Measurements from ENCODE around the gene TRUB1. TPM values are rescaled to one million over a fixed set of nuclear protein-coding genes. Genes with fewer than 3 reads are reported as not detected.
A peak's percentile ranks its signal among the peaks of the same experiment; 100 is the strongest.

Gene TRUB1
- total RNA-seq, 1 experiment from 2014 or later: 30.4 TPM

DNA sequence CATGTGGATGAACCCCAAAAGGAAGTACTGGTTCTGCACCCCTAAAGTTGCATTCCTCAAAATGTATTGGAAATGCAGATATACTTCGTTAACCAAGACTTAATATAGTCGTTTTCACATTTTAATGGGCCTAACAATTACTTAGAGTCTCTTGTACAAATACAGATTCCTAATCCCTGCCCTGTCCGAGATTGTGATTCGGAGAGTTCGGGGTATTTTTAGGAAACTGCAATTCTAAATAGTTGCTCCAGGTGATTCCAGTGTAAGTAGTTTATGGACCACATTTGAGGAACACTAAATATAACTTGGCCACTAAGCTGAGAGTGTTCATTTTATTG, 830 bp downstream of the TRUB1 start:
- POLR2A ChIA-PET: no interaction called here
- Histone ChIP-seq H3K9me3 (ENCODE audit: control insufficient read depth, insufficient read depth, low read depth, low read length) (no peaks in the 10 kb centered on the region), H3K27me3 (ENCODE audit: control insufficient read depth, insufficient read depth, low read length) (no peaks in the 10 kb centered on the region), H3K4me3 (ENCODE audit: low read depth in 2 of 2, low read length in 2 of 2) (peak overlapping the region; percentile 98 to 100), H3K36me3 (ENCODE audit: control insufficient read depth, insufficient read depth, low read length) (peaks cover 11% of the 10 kb centered on the region), H3K27ac (ENCODE audit: low read length) (peak overlapping the region; percentile 95), H3K4me1 (ENCODE audit: control insufficient read depth, insufficient read depth, low read length) (peaks cover 13% of the 10 kb centered on the region)
- no peak for ATAC-seq
- TF ChIP-seq TCF7L2 (IDR thresholded peaks at IDR 0.05; ENCODE audit: low read depth, low read length): no peak
- TF ChIP-seq, protein P1, sequence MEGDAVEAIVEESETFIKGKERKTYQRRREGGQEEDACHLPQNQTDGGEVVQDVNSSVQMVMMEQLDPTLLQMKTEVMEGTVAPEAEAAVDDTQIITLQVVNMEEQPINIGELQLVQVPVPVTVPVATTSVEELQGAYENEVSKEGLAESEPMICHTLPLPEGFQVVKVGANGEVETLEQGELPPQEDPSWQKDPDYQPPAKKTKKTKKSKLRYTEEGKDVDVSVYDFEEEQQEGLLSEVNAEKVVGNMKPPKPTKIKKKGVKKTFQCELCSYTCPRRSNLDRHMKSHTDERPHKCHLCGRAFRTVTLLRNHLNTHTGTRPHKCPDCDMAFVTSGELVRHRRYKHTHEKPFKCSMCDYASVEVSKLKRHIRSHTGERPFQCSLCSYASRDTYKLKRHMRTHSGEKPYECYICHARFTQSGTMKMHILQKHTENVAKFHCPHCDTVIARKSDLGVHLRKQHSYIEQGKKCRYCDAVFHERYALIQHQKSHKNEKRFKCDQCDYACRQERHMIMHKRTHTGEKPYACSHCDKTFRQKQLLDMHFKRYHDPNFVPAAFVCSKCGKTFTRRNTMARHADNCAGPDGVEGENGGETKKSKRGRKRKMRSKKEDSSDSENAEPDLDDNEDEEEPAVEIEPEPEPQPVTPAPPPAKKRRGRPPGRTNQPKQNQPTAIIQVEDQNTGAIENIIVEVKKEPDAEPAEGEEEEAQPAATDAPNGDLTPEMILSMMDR (IDR thresholded peaks at IDR 0.05): no peak
- TF ChIP-seq POLR2AphosphoS5 (IDR thresholded peaks at IDR 0.05; ENCODE audit: low read depth, low read length): no peak
- TF ChIP-seq, protein P2, sequence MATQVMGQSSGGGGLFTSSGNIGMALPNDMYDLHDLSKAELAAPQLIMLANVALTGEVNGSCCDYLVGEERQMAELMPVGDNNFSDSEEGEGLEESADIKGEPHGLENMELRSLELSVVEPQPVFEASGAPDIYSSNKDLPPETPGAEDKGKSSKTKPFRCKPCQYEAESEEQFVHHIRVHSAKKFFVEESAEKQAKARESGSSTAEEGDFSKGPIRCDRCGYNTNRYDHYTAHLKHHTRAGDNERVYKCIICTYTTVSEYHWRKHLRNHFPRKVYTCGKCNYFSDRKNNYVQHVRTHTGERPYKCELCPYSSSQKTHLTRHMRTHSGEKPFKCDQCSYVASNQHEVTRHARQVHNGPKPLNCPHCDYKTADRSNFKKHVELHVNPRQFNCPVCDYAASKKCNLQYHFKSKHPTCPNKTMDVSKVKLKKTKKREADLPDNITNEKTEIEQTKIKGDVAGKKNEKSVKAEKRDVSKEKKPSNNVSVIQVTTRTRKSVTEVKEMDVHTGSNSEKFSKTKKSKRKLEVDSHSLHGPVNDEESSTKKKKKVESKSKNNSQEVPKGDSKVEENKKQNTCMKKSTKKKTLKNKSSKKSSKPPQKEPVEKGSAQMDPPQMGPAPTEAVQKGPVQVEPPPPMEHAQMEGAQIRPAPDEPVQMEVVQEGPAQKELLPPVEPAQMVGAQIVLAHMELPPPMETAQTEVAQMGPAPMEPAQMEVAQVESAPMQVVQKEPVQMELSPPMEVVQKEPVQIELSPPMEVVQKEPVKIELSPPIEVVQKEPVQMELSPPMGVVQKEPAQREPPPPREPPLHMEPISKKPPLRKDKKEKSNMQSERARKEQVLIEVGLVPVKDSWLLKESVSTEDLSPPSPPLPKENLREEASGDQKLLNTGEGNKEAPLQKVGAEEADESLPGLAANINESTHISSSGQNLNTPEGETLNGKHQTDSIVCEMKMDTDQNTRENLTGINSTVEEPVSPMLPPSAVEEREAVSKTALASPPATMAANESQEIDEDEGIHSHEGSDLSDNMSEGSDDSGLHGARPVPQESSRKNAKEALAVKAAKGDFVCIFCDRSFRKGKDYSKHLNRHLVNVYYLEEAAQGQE (IDR thresholded peaks at IDR 0.05; ENCODE audit: insufficient read depth in 1 of 2, low read depth in 2 of 2, low read length in 1 of 2): no peak
- no peak for TF ChIP-seq SIN3A (IDR thresholded peaks at IDR 0.05; ENCODE audit: borderline replicate concordance, insufficient read depth, low read depth, low read length)
- no TSS peak for BruUV-seq (replicated peaks)
- in situ Hi-C loops (cut with HindIII; ENCODE audit: low pct_unique_long_range_greater_than_20kb, low sequenced_read_pairs): no loop called here
- CTCF ChIA-PET: no interaction called here
- no peak for DNase-seq (ENCODE audit: low read depth, low spot score)
- intact Hi-C loops (cut with micrococcal nuclease; ENCODE audit: unreplicated experiment): no loop called here

- in situ Hi-C loops (cut with HindIII; ENCODE audit: low pct_unique_long_range_greater_than_20kb, low sequenced_read_pairs): no loop called here
- peaks cover 11% of the 10 kb centered on the region for H3K36me3 ChIP-seq (ENCODE audit: control insufficient read depth, insufficient read depth, low read length)
- POLR2A ChIA-PET: no interaction called here
Measured at GRCh38 chr10:114940735-114941134, 2.7 kb downstream of the TRUB1 start.

More at GRCh38 chr10:114940735-114941134, 2.7 kb downstream of the TRUB1 start:
- no peaks in the 10 kb centered on the region for H3K9me3 ChIP-seq (ENCODE audit: control insufficient read depth, insufficient read depth, low read depth, low read length)
- no peaks in the 10 kb centered on the region for H3K27me3 ChIP-seq (ENCODE audit: control insufficient read depth, insufficient read depth, low read length)
- BruUV-seq (replicated peaks): no TSS peak
- no peak for DNase-seq (ENCODE audit: low read depth, low spot score)
- H3K4me1 ChIP-seq (ENCODE audit: control insufficient read depth, insufficient read depth, low read length): peaks cover 13% of the 10 kb centered on the region
- H3K4me3 ChIP-seq (ENCODE audit: low read depth in 2 of 2, low read length in 2 of 2): no peak overlapping the region
- intact Hi-C loops (cut with micrococcal nuclease; ENCODE audit: unreplicated experiment): no loop called here
- ATAC-seq: no peak
- CTCF ChIA-PET: no interaction called here
- H3K27ac ChIP-seq (ENCODE audit: low read length): no peak overlapping the region
- no peak for TF ChIP-seq SIN3A (IDR thresholded peaks at IDR 0.05; ENCODE audit: borderline replicate concordance, insufficient read depth, low read depth, low read length)
- TF ChIP-seq POLR2AphosphoS5 (IDR thresholded peaks at IDR 0.05; ENCODE audit: low read depth, low read length): no peak
- TF ChIP-seq, protein P2 (IDR thresholded peaks at IDR 0.05; ENCODE audit: insufficient read depth in 1 of 2, low read depth in 2 of 2, low read length in 1 of 2): no peak
- no peak for TF ChIP-seq TCF7L2 (IDR thresholded peaks at IDR 0.05; ENCODE audit: low read depth, low read length)
- TF ChIP-seq, protein P1 (IDR thresholded peaks at IDR 0.05): no peak; the same call in 1 of the 2 replicates

All from Panc1 (cell line).